Measurements from ENCODE around the gene CCR5.
"Not testable (repeated sequence)": the region's sequence is repeated elsewhere in the genome, so short reads cannot be mapped to it uniquely, and the experiment has no call there.

The CCR5 gene

DNA sequence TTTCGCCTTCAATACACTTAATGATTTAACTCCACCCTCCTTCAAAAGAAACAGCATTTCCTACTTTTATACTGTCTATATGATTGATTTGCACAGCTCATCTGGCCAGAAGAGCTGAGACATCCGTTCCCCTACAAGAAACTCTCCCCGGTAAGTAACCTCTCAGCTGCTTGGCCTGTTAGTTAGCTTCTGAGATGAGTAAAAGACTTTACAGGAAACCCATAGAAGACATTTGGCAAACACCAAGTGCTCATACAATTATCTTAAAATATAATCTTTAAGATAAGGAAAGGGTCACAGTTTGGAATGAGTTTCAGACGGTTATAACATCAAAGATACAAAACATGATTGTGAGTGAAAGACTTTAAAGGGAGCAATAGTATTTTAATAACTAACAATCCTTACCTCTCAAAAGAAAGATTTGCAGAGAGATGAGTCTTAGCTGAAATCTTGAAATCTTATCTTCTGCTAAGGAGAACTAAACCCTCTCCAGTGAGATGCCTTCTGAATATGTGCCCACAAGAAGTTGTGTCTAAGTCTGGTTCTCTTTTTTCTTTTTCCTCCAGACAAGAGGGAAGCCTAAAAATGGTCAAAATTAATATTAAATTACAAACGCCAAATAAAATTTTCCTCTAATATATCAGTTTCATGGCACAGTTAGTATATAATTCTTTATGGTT, at the start of gene CCR5:
CCR5 (plus strand) TSS at position 108 of the 680 bp plus-strand sequence. CDS start 1,957 bp downstream, outside the sequence.
- DNase-seq (ENCODE audit: low spot score): peak; percentile 17

DNA sequence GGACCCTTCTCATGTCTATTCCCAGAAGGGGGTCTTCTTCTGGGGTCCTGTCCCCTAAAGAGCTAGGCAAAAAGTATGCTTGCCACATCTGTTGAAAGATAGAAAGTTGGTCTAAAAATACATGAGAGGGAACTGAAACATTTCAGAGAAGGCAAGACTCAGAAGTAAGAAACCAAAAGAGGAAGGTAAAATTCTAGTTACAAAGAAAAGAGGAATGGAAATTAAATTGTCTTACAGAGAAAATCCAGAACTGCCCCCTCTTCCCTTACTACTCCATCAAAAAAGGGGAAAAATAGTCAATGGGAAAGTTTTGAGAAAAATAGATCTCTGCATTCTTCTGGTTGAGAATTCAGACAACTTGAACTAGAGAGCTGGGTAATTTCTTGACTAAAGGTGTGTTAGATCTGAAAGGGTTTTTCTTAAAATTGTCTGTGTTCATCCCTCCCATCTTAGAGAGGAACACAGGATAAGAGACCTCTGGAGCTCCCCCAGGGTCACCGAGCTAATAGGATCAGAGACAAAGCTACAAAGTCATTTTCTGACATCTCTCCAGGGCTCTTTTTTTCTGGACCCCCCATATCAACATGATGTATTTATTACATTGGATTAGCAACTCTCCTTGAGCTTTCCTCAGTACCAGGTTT, 49.2 kb upstream of the CCR5 start:
- no peak for DNase-seq (ENCODE audit: low spot score)

DNA sequence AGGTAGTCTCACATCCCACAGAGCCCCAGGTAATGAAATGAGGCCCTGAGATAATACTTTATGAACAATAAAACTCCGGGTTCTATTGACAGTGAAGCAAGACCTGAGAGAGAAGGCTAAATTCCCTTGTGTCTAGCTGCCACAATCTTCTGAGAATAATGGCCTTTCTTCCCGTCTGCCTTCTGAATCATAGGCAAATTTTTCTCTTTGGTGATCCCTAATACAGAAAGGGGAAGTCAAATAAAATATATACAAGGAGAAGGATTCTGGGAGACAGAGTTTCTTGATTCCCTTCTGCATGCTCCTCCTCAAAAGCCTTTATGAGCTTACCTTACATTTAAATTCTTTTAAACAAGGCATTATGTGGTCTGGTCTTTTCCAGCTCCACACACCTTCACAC, 46.7 kb upstream of the CCR5 start:
- no peak for DNase-seq (ENCODE audit: low spot score)

DNA sequence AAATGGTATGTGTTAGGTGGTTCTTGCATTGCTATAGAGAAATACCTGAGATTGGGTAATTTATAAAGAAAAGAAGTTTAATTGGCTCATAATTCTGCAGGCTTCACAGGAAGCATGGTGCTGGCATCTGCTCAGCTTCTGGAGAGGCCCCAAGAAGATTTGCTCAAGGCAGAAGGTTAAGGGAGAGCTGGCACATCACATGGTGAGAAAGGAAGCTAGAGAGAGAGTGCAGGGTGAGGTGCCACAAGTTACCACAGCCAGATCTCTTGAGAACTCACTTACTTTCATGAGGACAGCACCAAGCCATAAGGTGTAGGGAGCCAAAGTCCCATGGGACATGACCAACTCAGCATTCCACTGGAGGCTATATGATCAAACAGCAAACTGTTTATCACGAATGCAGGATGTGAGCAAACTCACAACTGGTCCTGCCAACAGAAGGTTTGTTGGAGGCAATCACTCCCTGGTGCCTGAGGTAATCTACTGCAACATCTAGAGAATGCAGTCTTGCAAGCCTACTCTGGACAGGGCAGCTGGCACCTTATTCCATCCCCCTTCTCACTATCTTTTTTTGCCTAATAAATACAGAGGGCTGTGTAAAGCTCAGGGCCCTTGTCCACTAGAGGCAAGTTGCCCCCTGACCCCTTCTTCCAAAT, 45.0 kb upstream of the CCR5 start:
- no peak for DNase-seq (ENCODE audit: low spot score)

DNA sequence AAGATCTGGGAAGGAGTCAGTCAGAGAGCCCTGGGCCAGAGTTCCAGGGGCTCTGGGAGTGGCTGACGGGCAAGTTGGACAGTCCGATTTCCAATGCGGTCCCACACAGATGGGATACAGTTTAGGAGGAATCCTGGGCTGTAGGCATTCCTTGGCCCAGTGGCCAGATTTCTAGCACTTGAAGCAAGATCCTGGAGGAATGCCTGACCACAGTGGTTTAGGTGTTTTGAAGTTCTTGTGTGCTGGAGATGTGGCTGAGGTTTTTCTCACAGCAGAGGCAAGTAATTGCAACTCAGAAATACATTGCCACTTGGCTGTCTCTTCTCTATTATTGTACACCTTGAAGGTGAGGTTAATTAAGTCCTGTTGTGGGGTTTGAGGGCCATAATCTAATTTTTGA, 40.1 kb upstream of the CCR5 start:
- not testable (repeated sequence) for DNase-seq (ENCODE audit: low spot score)

DNA sequence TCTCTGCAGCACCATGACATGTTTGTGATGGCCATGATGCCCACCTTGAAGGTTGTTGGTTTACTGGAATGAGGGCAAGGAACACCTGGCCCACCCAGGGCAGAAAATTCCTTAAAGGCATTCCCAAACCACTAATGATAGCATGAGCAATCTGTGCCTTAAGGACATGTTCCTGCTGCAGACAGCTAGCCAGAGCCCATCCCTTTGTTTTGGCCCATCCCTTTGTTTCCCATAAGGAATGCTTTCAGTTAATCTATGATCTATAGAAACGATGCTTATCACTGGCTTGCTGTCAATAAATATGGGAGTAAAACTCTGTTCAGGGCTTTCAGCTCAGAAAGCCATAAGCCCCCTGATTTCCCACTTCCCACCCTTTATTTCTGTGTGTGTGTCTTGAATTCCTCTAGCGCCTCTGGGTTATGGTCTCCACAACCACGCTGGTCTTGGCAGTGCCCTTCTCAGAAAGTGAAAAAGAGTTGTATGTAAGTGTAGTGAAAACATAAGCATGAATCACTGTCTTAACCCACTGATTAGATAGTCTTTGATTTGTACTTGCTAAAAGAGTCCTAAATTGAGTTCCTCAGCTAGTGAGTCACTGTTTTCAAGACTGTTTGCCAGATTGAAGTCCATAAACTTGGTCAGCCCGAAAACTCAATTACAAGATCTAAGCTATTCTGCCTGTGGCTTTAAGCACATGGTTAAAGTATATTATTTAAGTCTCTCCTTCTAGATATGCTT, 35.8 kb upstream of the CCR5 start:
- DNase-seq (ENCODE audit: low spot score): no peak

DNA sequence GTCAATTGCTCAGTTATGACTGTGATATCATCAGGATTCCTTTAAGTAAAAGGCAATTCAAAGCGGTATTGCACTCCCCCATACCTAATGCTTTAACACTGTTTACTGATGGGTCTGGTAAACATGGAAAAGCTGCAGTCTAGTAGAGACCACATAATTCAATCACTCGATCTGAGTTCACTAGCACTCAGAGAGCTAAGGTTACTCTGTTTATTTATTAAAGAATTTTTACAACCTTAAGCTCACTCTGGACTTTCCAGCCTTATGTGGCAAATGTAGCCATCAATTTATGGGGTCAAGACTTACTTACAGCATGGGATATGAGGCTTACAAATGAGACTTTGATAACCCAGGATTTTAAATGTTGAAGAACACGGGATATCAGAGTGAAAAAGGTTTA, 35.2 kb upstream of the CCR5 start:
- no peak for DNase-seq (ENCODE audit: low spot score)

DNA sequence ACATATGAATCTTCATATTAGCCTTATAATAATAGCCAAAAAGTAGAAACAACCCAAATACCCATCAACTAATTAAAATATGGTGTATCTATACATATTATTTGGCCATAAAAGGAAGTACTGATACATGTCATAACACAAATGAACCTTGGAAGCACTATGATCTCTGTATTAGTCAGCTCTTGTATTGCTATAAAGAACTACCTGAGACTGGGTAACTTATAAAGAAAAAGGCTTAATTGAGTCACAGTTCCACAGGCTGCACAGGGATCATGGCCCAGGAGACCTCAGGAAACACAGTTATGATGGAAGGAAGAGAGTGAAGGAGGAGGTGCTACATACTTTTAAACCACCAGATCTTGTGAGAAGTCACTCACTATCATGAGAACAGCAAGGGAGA, 32.8 kb upstream of the CCR5 start:
- DNase-seq (ENCODE audit: low spot score): no peak

DNA sequence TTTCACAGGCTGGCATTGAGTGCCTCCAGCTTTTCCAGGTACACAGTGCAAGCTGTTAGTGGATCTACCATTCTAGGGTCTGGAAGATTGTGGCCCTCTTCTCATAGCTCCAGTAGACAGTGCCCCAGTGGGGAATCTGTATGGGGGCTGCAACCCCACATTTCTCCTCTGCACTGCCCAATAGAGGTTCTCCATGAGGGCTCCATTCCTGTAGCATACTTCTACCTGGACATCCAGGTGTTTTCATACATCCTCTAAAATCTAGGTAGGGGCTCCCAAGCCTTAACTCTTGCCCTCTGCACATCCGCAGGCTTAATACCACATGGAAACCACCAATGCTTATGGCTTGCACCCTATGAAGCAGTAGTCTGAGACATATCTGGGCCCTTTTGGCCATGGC, 31.9 kb upstream of the CCR5 start:
- no peak for DNase-seq (ENCODE audit: low spot score)

DNA sequence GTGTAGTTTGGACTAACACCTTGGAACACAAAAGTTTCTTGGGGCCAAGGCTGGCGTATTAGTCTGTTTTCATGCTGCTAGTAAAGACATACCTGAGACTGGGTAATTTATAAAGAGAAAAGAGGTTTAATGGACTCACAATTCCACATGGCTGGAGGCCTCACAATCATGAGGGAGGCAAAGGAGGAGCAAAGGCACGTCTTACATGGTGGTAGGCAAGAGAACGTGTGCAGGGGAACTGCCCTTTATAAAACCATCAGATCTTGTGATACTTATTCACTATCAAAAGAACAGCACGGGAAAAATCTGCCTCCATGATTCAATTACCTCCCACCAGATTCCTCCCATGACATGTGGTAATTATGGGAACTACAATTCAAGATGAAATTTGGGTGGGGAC, 26.3 kb upstream of the CCR5 start:
- no peak for DNase-seq (ENCODE audit: low spot score)

DNA sequence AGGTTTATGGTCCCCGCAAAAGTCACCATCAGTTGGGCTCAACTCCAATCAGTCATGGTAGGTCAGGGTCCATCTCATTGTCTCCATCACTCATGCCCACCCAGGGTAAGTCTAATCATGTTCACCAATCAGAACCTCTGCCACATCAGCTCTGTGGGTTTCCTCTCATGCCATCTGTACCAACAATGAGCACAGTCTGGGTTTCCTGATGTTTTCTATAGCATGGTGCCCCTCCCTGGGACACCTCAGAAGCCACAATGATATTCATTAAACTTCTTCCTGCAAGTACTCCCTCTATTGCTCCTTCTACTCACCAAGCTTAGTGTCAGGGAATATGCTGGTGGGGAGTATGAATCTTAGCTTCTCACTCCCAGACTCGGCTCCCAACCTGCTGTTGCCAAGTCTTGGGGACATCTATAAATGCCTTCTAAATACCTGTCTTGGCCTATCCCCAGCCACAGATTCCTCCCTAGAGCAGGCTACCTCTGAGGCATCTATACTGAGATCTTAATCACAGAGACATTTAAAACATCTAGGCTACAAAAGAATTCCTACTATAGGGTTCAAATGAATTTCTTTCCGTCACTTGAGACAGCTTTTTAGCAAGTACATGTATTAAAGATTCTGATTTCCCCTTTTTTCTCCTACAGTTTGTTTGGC, 21.8 kb upstream of the CCR5 start:
- no peak for DNase-seq (ENCODE audit: low spot score)

DNA sequence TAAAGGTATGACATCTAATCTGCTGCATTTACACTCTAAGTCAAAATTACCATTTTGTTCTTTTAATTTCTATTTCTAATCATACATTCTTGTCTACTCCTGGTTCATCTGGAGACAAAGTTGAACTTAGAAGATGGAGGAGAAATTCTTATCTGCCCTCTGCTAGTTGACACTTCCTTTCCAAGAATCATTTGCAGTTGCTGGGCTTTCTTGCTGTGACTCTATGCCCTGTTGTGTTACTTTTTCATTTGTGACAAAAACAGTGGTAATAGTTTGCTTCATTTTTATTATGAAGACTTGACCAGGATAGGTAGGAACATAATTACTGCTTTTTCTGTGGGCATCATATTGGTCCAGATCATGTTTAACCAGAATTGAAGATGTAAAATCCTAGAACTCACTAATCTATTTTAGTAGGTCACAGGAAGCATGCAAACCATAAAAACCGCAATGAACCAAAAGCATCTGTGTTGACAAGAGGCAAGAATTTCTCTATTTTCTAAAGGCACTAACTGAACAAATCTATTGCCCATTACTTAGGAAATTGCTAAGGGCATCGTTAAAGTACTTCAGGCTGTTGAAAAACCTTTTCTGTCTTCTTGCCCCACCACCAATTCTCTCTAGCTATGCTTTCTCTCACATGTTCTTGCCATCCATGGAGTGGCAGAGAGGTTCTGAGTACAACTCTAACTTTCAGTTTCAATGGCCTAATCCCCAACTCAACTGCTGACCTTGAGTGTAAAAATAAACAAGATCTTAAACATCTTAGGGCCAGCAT, 21.1 kb upstream of the CCR5 start:
- no peak for DNase-seq (ENCODE audit: low spot score)

DNA sequence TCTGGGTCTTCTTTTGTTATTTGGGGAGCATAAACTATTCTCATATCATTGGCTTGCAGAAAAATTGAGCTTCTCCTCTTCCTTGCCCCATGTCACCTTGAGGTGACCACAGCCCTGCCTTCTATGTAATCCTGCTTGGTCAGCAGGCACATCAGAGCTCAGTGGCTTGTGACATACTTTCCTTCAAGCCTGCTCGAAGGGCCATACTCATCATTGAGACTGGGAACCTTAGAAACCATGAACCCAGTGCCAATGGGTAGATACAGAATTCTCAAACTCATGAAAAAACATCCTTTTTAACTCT, 20.5 kb upstream of the CCR5 start:
- no peak for DNase-seq (ENCODE audit: low spot score)

DNA sequence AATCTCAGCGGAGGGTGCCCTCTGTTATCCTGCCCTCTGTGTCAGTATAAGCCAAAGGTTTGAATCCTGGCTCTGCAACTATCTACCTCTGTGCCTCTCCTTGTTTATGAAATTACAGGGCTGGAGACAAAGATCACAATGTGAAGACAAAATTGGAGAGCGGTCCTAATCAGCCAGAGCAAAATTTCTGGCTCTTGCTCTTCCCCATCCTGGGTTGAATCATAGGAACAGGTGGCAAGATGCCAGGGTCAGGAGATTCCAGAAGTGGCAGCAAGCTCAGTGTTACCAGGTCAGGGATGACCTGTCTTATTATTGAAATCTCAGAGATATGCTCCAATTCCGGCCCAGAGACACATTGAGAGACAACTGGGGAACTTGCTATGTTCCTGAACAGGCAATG, 19.1 kb upstream of the CCR5 start:
- DNase-seq (ENCODE audit: low spot score): no peak

DNA sequence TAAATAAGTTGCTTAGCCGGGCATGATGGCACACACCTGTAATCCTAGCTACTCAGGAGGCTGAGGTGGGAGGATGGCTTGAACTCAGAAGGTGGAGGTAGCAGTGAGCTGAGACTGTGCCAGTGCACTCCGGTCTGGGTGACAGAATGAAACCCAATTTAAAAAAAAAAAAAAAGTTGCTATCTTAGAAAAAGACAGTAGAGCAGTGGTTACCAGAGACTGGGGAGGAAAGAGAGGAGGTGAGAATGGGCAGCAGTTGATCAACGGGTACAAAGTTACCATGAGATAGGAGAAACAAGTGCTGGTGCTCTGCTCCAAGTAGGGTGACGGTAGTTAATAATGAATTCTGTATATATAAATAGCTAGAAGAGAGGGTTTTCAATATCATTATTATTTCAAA, 17.7 kb upstream of the CCR5 start:
- DNase-seq (ENCODE audit: low spot score): no peak

DNA sequence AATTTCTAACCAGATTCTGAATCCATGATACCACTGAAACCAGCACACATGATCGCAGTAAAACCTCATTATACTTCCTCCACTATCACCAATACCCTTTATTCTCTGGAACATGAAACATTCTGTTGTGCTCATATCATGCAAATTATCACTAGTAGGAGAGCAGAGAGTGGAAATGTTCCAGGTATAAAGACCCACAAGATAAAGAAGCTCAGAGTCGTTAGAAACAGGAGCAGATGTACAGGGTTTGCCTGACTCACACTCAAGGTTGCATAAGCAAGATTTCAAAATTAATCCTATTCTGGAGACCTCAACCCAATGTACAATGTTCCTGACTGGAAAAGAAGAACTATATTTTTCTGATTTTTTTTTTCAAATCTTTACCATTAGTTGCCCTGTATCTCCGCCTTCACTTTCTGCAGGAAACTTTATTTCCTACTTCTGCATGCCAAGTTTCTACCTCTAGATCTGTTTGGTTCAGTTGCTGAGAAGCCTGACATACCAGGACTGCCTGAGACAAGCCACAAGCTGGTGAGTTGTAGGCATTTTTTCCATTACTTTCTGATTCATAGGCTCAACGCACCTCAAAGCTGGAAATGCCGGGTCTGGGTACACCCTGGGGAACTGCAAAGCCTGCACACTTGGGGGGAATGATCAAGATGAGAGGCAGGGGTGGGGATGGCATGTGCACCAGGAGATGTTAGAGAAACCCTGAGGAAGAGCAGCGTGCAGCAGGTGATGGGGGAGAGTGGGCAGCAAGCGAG, 16.9 kb upstream of the CCR5 start, which contains the start of gene CCR2:
CCR2 (plus strand) TSS at position 465 of the 764 bp plus-strand sequence. CDS start 3,417 bp downstream, outside the sequence.
- DNase-seq (ENCODE audit: low spot score): no peak

DNA sequence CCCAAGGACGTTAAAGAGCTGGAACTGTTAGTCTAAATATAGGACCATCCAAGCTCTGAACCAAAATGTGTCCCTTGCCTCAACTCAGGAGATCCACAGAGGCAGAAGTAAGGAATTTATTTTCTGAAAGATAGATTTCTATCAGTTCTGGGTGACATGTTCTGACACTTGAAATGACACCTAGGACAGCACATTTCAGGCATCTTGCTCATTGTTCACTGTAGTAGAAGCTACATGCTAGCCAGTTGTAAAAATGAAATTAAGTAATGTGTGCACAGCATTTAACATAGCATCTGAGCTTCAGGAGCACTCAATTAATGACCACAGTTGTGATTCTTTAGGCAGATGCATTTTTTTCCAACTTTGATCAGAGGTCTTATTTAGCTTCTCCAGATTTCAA, 16.3 kb upstream of the CCR5 start:
- DNase-seq (ENCODE audit: low spot score): no peak

DNA sequence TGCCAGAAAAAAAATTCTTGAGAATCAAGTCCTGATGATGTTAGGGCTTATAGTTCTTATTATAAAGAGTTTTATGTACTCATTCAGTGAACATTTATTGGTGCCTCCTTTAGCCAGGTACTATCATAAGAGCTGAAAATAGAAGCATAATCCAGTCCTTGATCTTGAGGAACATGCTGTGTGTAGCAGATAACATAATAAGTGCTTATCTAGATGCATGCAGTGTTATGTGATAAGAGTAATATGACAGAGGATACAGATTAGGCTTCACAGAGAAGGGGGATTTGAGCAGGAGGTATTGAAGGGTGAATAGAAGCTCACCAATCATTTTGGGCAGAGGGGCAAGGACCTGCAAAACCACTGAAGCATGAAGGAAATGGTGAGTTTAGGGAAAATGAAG, 15.8 kb upstream of the CCR5 start:
- DNase-seq (ENCODE audit: low spot score): no peak

DNA sequence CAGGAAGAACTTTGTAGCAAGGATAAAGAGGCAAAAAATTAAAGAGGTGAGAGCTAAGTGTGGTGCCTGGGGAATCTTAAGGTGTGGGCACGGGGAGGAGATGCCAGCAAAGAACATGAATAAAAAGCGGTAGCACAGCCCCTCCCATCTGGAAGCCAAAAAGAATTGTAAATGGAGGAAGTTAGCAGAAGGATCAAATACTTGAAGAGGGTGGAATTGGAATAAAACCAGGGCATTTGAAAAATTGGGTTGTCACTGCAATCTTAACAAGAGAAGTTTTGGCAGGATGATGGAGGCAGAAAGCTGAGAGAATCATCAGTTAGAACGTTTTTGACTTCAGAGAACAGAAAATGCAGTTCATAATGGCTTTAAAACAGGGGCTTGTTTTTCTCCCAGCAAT, 14.5 kb upstream of the CCR5 start:
- no peak for DNase-seq (ENCODE audit: low spot score)

DNA sequence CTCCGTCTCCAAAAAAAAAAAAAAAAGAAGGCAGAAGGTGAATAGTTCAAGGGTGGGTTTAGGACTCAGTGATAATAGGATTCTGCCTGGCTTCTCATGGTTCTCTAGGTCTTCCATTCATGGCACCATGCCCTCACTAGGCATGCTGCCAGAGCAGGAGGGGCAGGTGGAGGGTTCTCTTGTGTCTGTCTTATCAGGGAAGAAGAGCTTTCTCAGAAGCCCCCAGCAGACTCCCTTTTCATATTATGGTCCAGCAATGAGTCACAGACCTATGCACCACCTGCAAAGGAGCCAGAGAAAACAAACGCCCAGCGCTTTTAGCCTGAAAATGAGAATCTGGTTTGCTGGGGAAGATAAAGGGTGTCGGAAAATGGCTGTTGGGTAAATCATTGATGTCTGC, 13.8 kb upstream of the CCR5 start:
- DNase-seq (ENCODE audit: low spot score): no peak

DNA sequence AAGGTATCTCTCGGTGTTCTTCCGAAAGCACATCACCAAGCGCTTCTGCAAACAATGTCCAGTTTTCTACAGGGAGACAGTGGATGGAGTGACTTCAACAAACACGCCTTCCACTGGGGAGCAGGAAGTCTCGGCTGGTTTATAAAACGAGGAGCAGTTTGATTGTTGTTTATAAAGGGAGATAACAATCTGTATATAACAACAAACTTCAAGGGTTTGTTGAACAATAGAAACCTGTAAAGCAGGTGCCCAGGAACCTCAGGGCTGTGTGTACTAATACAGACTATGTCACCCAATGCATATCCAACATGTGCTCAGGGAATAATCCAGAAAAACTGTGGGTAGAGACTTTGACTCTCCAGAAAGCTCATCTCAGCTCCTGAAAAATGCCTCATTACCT, 12.3 kb upstream of the CCR5 start:
- DNase-seq (ENCODE audit: low spot score): no peak
